ENCODE measurements around the gene FGF14.

DNA sequence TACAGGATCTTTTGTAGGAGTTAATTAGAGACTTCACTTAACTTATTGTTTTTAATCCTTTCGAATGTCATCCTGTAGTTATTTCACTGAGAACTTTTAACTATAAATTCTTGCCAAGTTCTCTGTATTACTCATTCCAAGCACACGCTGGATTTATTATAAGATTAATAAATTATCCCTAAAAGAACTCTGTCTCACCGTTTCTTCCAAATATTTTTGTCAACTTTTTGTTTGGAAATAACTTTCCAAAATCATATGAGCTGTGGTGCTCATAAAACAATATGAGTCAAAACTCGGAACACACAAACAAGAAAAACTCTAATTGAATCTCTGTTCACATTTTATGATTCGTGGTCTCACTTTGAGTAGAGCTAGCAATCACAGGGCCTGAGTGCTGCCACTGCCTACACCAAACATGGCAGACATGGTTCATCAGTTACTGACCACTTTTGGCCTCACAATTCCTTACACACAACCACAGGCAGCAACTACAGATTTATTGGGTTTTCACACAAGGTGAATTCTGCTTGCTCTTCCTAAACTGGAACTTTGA, 412.0 kb downstream of the FGF14 start:
- TF ChIP-seq YY1 (IDR thresholded peaks at IDR 0.05; ENCODE audit: insufficient read depth, insufficient read length) (no peak), SUZ12 (IDR thresholded peaks at IDR 0.05; ENCODE audit: extremely low read depth, insufficient read depth, insufficient read length) (no peak)
